Esophagus muscularis mucosa (tissue), 4 donors: Measurements from ENCODE around the gene SERINC4.
"Not testable (repeated sequence)": the region's sequence is repeated elsewhere in the genome, so short reads cannot be mapped to it uniquely, and the experiment has no call there.

Experiments used
- EP300 ChIP-seq: sonication (generic); formaldehyde crosslinking; IDR thresholded peaks from one replicate; pipeline ENCODE4 v1.6.1; 2017; ENCODE audit warnings: antibody characterized with exemption
- POLR2A ChIP-seq: fragments of 450-650 bp; IDR thresholded peaks from one replicate; pipeline ENCODE4 v1.6.1; 2017; ENCODE audit warnings: antibody characterized with exemption, moderate library complexity, mild to moderate bottlenecking, low read depth
- POLR2AphosphoS5 ChIP-seq, 2 donors: sonication (generic); formaldehyde crosslinking; IDR thresholded peaks; one replicate each; pipeline ENCODE4 v1.6.1; 2017; ENCODE audit warnings: antibody characterized with exemption in 2 of 2
- TF ChIP-seq, protein P1 (sequence below), 3 experiments: fragments of 200-600 bp in 2 of 3; fragments of 450-650 bp in 1 of 3; sonication (generic) in 2 of 3; IDR thresholded peaks; one replicate each; pipeline ENCODE4 v1.5.1; 2017 to 2019; ENCODE audit warnings: antibody characterized with exemption in 3 of 3, mild to moderate bottlenecking in 2 of 3, moderate library complexity in 1 of 3

DNA sequence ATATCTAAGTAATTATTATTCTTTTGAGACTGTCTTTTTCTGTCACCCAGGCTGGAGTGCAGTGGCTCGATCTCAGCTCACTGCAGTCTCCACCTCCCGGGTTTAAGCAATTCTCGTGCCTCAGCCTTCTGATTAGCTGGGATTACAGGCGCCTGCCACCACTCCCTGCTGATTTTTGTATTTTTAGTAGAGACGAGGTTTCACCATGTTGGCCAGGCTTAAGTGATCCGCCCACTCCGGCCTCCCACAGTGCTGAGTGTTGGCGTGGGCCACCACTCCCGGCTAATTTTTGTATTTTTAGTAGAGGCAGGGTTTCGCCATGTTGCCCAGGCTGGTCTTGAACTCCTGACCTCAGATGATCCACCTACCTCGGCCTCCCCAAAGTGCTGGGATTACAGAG, 25.3 kb upstream of the SERINC4 start:
- not testable (repeated sequence) for TF ChIP-seq POLR2A; EP300; POLR2AphosphoS5 (IDR thresholded peaks at IDR 0.05)
- TF ChIP-seq, protein P1, sequence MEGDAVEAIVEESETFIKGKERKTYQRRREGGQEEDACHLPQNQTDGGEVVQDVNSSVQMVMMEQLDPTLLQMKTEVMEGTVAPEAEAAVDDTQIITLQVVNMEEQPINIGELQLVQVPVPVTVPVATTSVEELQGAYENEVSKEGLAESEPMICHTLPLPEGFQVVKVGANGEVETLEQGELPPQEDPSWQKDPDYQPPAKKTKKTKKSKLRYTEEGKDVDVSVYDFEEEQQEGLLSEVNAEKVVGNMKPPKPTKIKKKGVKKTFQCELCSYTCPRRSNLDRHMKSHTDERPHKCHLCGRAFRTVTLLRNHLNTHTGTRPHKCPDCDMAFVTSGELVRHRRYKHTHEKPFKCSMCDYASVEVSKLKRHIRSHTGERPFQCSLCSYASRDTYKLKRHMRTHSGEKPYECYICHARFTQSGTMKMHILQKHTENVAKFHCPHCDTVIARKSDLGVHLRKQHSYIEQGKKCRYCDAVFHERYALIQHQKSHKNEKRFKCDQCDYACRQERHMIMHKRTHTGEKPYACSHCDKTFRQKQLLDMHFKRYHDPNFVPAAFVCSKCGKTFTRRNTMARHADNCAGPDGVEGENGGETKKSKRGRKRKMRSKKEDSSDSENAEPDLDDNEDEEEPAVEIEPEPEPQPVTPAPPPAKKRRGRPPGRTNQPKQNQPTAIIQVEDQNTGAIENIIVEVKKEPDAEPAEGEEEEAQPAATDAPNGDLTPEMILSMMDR (IDR thresholded peaks at IDR 0.05) = not testable (repeated sequence)
